ENCODE measurements around the gene ATP8B3.

ATP8B3 gene

GRCh38 chr19:1751367-1752008, 60.6 kb downstream of the ATP8B3 start:
- no peak for TF ChIP-seq CTCF (conservative IDR thresholded peaks at IDR 0.05)
- H3K27ac ChIP-seq, result no peak overlapping the region

- no peak for TF ChIP-seq CTCF (conservative IDR thresholded peaks at IDR 0.05)
- H3K27ac ChIP-seq, result no peak overlapping the region
Observed at GRCh38 chr19:1750343-1751021, 61.6 kb downstream of the ATP8B3 start.

- H3K27ac ChIP-seq, result no peak overlapping the region
Observed at GRCh38 chr19:1749373-1750342, 62.4 kb downstream of the ATP8B3 start.

GRCh38 chr19:1748873-1749341, 63.2 kb downstream of the ATP8B3 start:
- no peak overlapping the region for H3K27ac ChIP-seq
- no peak for TF ChIP-seq CTCF (conservative IDR thresholded peaks at IDR 0.05)

More at GRCh38 chr19:1749373-1750342, 62.4 kb downstream of the ATP8B3 start:
- no peak for TF ChIP-seq CTCF (conservative IDR thresholded peaks at IDR 0.05)

GRCh38 chr19:1748115-1748872, 63.8 kb downstream of the ATP8B3 start:
- H3K27ac ChIP-seq, result no peak overlapping the region
- TF ChIP-seq CTCF (conservative IDR thresholded peaks at IDR 0.05), result no peak

GRCh38 chr19:1747285-1748114, 64.6 kb downstream of the ATP8B3 start:
- TF ChIP-seq CTCF (conservative IDR thresholded peaks at IDR 0.05), result no peak
- H3K27ac ChIP-seq, result no peak overlapping the region

Measured in VCaP (cell line).